ENCODE data around the gene C19orf53. TPM values are rescaled to one million over a fixed set of nuclear protein-coding genes. Genes with fewer than 3 reads are reported as not detected.

The C19orf53 gene
- total and polyA plus RNA-seq, 2 donors (not counting 3 experiments of a cell fraction or from before 2014, with no cell fraction given): 113 to 239 TPM

GRCh38 chr19:13732337-13732736, 41.9 kb upstream of the C19orf53 start:
- TF ChIP-seq FOS (IDR thresholded peaks at IDR 0.05; ENCODE audit: borderline replicate concordance, insufficient read depth, low read length) (no peak), GATA2 (IDR thresholded peaks at IDR 0.05; ENCODE audit: insufficient read depth, insufficient read length, low read depth, low read length) (no peak), MYC (IDR thresholded peaks at IDR 0.05; ENCODE audit: low read depth, low read length) (no peak), MAX (IDR thresholded peaks at IDR 0.05; ENCODE audit: insufficient read depth, insufficient read length) (no peak), POLR2AphosphoS5 (IDR thresholded peaks at IDR 0.05; ENCODE audit: insufficient read depth, low read depth, low read length) (no peak), CTCF (IDR thresholded peaks at IDR 0.05; ENCODE audit: extremely low read depth in 1 of 2, insufficient read depth in 1 of 2, low read depth in 1 of 2, low read length in 2 of 2) (no peak), JUN (IDR thresholded peaks at IDR 0.05; ENCODE audit: borderline replicate concordance, insufficient read depth, insufficient read length, low read depth) (no peak), POLR2A (IDR thresholded peaks at IDR 0.05; ENCODE audit: low read depth, low read length) (no peak), EZH2 (IDR thresholded peaks at IDR 0.05; ENCODE audit: borderline replicate concordance, low read depth, low read length, severe bottlenecking) (no peak)
- Histone ChIP-seq H3K4me3 (replicated peaks in 1 of 3; ENCODE audit: insufficient read depth in 1 of 3, low read depth in 1 of 3, low read length in 3 of 3) (peak overlapping the region in 2 of 3 experiments; percentile 39 to 75), H3K4me1 (ENCODE audit: control insufficient read depth, extremely low read depth, insufficient read depth, low read length) (peaks cover 23% of the 10 kb centered on the region), H3K4me2 (ENCODE audit: insufficient read depth, low read length) (peak overlapping the region; percentile 93), H4K20me1 (replicated peaks; ENCODE audit: control insufficient read depth, extremely low read depth, insufficient read depth, low read length) (no peaks in the 10 kb centered on the region), H3K9ac (replicated peaks; ENCODE audit: extremely low read depth, insufficient read depth, low read length) (peak overlapping the region; percentile 98), H3K79me2 (ENCODE audit: control insufficient read depth, insufficient read depth, low read length) (no peaks in the 10 kb centered on the region), H3K27ac (ENCODE audit: insufficient read depth, low read depth, low read length) (peak overlapping the region; percentile 98), H3K9me3 (replicated peaks; ENCODE audit: control insufficient read depth, insufficient read depth, low read length) (no peaks in the 10 kb centered on the region), H3K9me1 (replicated peaks; ENCODE audit: control insufficient read depth, extremely low read depth, insufficient read depth, low read length) (no peaks in the 10 kb centered on the region), H3K36me3 (ENCODE audit: control insufficient read depth in 2 of 2, extremely low read depth in 1 of 2, insufficient read depth in 2 of 2, low read length in 2 of 2) (no peaks in the 10 kb centered on the region), H2AFZ (ENCODE audit: low read depth, low read length) (no peak overlapping the region), H3K27me3 (ENCODE audit: control insufficient read depth in 2 of 2, insufficient read depth in 2 of 2, low read length in 2 of 2) (no peaks in the 10 kb centered on the region)
- DNase-seq (ENCODE audit: low read depth, low spot score) (no peak), FAIRE-seq (no peak)
- CTCF ChIA-PET: interaction anchor here (0.7 to 2.0 kb wide), 6 partner anchors 9 to 469 kb away, joined by 3 to 7 read pairs (median 4); a partner anchor contains a TSS
- intact Hi-C loops (cut with micrococcal nuclease): loop anchor here (5.0 kb wide), 3 partner anchors 50 to 580 kb away; partner anchors contain the start of genes IER2 and STX10
- no TSS peak for BruUV-seq (replicated peaks)
- dilution Hi-C loops (cut with MboI; ENCODE audit: extremely low pct_ligation_motif_present, low sequenced_read_pairs): no loop called here
- POLR2A ChIA-PET: interaction anchor here (1.2 to 1.3 kb wide), 2 partner anchors 9 to 16 kb away, joined by 3 to 7 read pairs; a partner anchor contains a TSS
